ELR (cell line): ENCODE data around the gene TARBP1.
A peak's percentile ranks its signal among the peaks of the same experiment; 100 is the strongest.
"Not testable (repeated sequence)": the region's sequence is repeated elsewhere in the genome, so short reads cannot be mapped to it uniquely, and the experiment has no call there.

Experiments
- DNase-seq: peaks from one replicate; pipeline ENCODE4 v3.0.0-alpha.2; 2015; ENCODE audit warnings: low read depth

The TARBP1 gene

DNA sequence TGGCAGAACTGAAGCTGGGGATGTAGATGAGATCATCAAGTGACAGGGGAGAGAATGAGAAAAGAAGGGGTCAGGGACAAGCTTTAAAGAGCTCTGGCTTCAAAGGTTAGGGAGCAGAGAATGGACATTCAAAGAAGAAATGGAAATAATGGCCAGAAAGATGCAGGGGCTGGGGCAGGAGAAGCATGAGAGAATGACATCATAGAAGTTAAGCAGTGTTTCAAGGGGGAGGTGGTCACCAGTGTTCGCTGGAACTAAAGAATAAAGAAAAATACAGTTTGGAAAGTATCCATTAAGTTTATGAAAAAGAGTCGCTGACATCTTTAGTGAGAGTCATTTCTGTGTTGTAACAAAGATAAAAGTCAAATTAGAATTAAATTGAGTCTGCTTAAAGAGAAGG lies 44.3 kb downstream of the TARBP1 start:
- no peak for DNase-seq

GRCh38 chr1:234433563-234434285 lies 45.3 kb downstream of the TARBP1 start:
- peak; percentile 74 for DNase-seq

GRCh38 chr1:234431255-234431654 lies 47.7 kb downstream of the TARBP1 start:
- no peak for DNase-seq

DNA sequence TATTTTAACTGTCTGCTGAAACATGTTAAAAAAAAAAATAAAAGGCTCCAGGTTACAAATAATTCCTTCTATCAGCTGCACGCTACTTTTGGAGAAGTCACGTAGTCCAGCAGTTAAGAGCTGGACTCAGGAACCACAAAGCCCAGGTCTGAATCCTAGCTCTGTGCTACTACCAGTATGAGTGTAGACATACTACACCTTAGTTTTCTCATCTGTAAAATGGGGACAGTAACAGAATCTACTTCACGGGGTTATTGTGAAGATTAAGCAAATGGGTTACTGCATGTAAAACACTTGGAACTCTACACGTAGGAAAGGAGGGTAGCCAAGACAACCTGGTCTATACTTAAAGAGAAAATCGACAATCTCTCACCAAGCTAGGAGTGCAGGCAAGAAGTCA lies 48.3 kb downstream of the TARBP1 start:
- no peak for DNase-seq

DNA sequence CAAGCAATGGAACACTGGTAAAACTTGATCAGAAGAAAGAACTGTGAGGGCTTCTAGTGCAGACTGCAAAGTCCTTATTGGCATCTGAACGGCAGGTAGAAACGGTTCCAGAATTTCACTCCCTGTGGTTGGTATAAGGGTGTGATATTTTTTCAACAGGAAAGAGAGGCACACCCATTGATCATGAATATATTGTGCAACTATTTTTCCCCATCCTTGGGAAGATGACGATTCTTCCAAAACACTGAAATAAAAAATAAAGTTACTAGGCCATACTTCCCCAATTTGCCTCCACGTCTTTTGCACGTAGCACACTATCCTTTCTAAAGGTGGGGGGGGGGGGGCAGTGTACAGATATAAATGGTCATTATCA lies 49.6 kb downstream of the TARBP1 start:
- DNase-seq: no peak

DNA sequence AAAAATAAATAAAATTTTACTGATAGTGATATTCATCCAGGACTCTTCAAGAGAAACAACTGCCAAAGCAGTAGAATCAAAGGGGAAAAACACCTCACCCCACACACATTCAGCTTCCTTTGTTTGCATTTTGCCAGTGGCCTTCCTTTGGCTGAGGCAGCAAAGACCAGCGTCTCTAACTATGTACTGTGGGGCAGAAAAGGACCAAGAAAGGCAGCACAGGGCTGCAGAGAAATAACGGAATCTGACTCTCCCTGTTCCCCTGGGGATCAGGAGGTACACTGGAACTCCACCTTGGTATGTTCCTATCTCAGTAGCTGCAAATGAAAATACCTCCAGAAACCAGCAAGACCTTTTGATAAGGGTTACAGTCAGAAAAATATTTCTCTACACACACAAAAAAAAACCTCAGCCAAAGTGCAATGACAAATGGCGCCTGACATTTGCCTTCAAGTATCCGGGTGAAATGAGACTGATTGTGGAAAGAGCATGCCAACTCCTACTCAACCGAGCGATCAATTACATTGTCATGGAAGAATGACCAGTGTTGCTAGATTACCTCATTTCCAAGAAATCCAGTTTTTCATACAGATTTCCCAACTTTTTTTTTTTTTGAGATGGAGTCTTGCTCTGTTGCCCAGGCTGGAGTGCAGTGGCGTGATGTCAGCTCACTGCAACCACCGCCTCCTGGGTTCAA lies 50.9 kb downstream of the TARBP1 start:
- DNase-seq: no peak

- no peak for DNase-seq
Measured at GRCh38 chr1:234413990-234414389, 65.0 kb downstream of the TARBP1 start.

GRCh38 chr1:234413485-234413884 lies 65.5 kb downstream of the TARBP1 start:
- DNase-seq: no peak

GRCh38 chr1:234412830-234413229 lies 66.1 kb downstream of the TARBP1 start:
- DNase-seq: no peak

- DNase-seq: no peak
Measured at GRCh38 chr1:234409328-234409727, 69.7 kb downstream of the TARBP1 start.

DNA sequence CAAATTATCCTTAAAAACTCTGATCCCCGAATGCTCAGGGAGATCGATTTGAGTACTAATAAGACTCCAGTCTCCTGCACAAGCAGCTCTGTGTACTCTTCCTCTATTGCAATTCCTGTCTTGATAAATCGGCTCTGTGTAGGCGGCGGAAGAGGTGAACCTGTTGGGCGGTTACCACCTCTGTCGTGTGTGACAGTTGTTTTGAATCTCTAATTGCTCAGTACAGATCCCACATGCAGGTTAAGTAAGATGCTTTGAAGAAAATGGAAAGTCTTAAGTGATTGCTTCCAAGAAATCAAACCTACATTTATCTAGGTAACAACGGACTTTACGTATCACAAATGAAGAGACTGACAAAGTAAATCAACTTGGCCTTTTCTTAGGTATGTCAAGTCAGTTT lies 70.2 kb downstream of the TARBP1 start:
- no peak for DNase-seq

DNA sequence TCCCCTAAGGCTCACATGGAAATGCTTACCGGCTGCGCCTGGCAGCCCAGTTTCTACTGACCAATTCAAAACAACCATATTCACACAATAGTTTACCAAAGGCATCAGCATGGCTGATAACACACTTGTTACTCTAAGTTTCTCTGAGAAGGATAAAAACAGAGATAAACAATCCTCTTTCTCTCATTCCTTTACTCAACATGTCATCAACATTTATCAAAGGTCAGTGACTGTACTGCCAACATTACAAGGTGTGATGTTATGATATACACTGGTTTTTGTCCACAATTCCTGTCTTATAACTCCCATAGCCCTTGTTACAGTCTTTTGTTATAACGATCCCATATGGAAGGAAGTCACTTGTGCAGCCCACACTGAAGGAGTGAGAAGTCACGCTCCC lies 72.1 kb downstream of the TARBP1 start:
- DNase-seq: no peak

GRCh38 chr1:234405676-234406075 lies 73.3 kb downstream of the TARBP1 start:
- no peak for DNase-seq

DNA sequence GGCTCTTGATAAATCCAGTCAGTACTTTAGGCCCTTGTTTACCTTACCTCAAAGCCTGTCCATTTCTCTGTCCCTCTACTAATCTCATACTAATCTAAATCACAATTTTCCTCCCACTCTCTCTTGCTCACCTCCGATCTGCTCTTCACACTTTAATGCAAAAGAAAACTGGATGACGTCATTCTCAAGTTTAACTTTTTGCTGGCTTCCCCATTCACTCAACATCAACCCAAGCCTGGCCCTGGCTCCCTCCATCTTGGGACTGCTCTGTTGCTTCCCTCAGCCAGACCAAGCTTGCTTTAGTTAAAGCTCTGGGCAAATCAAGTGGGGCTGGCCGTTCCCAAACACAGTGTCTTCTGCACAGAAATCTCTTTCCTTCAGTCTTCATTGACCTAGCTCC lies 76.0 kb downstream of the TARBP1 start:
- no peak for DNase-seq

DNA sequence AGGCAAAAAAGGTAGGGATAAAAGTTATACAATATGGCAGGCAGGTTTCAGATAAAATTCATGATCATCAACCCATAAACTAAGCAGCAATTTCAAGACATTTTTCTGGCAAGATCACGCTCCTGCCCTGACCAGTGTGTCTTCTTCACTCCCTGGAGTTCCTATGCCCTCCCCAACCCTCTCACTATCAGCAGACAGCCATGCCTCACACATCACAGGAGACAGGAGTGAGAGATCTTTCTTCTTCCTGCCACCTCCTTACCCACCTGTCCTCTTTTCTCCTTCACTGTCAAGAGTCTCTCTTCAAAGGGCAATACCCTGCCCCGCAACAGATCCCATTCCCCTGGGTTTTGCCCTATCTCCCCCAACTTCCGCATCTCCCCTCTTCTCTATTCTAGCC lies 77.3 kb downstream of the TARBP1 start:
- no peak for DNase-seq

DNA sequence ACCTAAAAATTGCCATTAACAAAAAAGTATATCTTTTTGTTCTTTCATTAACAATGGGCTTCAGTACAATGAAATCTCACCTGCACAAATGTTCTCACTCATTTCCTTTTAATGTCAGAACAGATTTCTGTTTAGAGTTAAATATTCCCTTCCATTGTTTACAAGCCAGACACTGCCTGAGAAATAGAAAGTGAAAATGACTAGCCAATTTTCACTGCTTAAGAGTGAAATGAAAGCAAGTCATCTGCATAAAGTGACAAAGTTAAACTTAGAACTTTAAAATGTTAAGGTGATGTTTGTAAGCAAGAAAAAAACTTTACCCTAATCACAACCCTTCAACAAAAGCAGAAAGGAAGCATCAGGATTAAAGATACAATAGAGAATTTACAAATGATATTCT lies 78.2 kb downstream of the TARBP1 start:
- no peak for DNase-seq

DNA sequence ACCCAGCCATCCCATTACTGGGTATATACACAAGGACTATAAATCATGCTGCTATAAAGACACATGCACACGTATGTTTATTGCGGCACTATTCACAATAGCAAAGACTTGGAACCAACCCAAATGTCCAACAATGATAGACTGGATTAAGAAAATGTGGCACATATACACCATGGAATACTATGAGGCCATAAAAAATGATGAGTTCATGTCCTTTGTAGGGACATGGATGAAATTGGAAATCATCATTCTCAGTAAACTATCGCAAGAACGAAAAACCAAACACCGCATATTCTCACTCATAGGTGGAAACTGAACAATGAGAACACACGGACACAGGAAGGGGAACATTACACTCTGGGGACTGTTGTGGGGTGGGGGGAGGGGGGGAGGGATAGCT lies 79.5 kb downstream of the TARBP1 start:
- not testable (repeated sequence) for DNase-seq

DNA sequence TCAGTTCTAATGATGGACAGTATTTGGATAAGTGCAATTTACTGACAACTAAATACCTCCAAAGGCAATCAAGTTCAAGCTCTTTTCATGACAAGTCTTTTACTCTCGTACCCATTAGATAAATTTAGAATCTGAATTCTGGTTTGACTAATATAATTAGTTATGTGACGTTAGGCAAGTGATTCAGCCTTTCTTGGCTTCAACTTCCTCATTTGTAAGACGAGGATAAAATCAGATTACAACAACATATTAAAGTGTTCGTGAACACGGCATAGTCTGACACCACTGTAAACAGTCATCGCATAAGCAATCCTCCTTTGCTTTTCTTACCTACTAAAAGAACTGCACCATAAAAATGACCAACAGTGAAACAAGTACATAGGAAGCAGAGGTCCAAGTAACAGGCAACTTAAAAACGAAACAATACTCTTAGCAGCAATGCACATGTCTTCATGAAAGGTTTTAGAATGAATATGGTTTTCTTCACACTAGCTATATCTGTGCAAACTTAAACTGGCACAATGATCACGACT lies 80.1 kb downstream of the TARBP1 start:
- DNase-seq: peak; percentile 50

DNA sequence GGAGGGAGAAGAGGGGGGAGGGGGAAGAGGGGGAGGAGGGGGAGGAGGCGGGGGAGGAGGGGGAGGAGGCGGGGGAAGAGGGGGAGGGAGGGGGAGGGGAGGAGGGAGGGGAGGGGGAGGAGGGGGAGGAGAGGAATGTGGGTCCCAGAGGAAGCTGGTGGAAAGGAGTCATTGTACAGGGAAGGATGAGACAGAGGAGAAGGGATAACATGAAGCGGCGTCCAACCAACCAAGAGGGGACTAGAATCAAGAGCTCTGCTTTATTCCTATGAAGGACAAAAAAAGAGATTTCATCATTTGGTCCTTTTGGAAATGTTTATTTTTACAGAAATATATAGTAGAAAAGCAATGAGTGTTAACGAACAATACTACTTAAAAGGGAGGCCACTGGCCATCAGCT lies 81.2 kb downstream of the TARBP1 start:
- DNase-seq: peak; percentile 27

GRCh38 chr1:234396871-234397270 lies 82.1 kb downstream of the TARBP1 start:
- DNase-seq: no peak

DNA sequence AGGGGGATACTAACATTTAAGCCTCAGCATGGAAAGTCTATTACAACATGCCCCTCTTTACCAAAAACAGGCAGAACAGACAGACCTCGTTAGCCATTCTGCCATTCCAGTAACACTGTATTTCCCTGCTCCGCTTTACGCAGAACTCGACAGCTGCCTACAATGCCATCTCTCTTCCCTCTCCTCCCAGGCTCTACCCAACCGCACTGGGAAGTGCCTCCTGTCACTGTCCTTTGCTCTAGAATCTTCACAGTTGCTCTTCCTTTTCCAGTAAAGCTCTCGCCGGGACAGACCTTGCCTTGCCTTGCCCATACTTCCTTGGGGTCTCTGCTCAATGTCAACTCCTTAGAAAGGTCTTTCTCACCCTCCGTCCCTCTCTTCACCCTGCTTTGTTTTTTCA lies 82.9 kb downstream of the TARBP1 start:
- DNase-seq: no peak

DNA sequence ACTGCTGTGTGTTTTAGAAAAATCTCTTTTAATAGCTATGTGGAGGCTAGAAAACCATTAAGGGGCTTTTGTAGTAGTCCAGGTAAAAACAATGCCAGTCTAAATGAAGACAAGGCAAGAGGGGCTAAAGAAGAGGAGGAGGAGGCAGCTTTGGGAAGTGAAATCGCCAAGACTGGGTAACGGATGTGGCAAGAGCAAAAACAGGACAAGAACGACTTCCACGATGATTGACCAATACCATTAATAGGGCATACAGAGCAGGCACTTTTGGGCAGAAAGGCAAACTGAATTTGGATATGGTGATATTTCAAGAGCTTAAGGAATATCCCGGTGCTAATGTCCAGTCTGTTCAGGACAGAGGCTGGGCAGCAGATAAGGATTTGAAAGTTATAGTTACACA lies 83.7 kb downstream of the TARBP1 start:
- no peak for DNase-seq

GRCh38 chr1:234393190-234393589 lies 85.8 kb downstream of the TARBP1 start:
- no peak for DNase-seq

DNA sequence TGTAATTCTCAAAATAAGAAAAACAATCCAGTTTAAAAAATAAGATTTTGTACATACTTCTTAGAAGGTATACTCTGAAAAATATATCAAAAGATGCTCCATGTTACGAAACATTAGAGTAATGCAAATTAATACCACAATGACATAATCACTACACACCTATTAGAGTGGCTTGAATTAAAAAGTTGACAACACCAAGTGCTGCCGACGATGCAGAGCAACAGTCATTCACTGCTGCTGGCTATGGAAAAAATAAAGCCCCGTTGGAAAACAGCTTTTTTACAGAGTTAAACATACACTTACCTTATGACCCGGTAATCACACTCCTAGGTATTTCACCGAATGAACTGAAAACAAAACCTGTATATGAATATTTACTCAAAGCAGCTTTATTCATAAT lies 90.9 kb downstream of the TARBP1 start:
- DNase-seq: no peak
